ENCODE results near the gene INPP4B. TPM values are rescaled to one million over a fixed set of nuclear protein-coding genes. Genes with fewer than 3 reads are reported as not detected.

Gene INPP4B
- total and polyA plus RNA-seq, 9 donors, result 1.7 to 14.7 (median 10.7) TPM

GRCh38 chr4:142316025-142316424, 530.1 kb downstream of the INPP4B start:
- no peaks in the 10 kb centered on the region for H3K4me1 ChIP-seq (ENCODE audit: insufficient read depth)
- 69 to 97% (median 96%) methylated on average over 2 of the region's 2 CpGs for WGBS, 3 donors
- no peak for DNase-seq
- no peaks in the 10 kb centered on the region for H3K27me3 ChIP-seq
- no peak overlapping the region for H3K27ac ChIP-seq
- H3K4me3 ChIP-seq, result no peak overlapping the region
- TF ChIP-seq EP300 (IDR thresholded peaks at IDR 0.05) (no peak), POLR2A (IDR thresholded peaks at IDR 0.05) (no peak), CTCF (IDR thresholded peaks at IDR 0.05) (no peak)
- intact Hi-C loops (cut with DNase I), result no loop called here
- no peaks in the 10 kb centered on the region for H3K36me3 ChIP-seq
- H3K9me3 ChIP-seq, result no peaks in the 10 kb centered on the region

- intact Hi-C loops (cut with DNase I), result no loop called here
- no peak overlapping the region for H3K27ac ChIP-seq
- no peaks in the 10 kb centered on the region for H3K27me3 ChIP-seq
- H3K36me3 ChIP-seq, result no peaks in the 10 kb centered on the region
- H3K9me3 ChIP-seq, result no peaks in the 10 kb centered on the region
- no peaks in the 10 kb centered on the region for H3K4me1 ChIP-seq (ENCODE audit: insufficient read depth)
- H3K4me3 ChIP-seq, result no peak overlapping the region
- TF ChIP-seq EP300 (IDR thresholded peaks at IDR 0.05) (no peak), CTCF (IDR thresholded peaks at IDR 0.05) (no peak), POLR2A (IDR thresholded peaks at IDR 0.05) (no peak)
- no peak for DNase-seq
- WGBS, 3 donors, result 92 to 94% (median 92%) methylated on average over 7 of the region's 7 CpGs
Observed at GRCh38 chr4:142314686-142315085, 531.4 kb downstream of the INPP4B start.

GRCh38 chr4:142314247-142314646, 531.9 kb downstream of the INPP4B start:
- Histone ChIP-seq H3K4me3 (no peak overlapping the region), H3K27me3 (no peaks in the 10 kb centered on the region), H3K36me3 (no peaks in the 10 kb centered on the region), H3K4me1 (ENCODE audit: insufficient read depth) (no peaks in the 10 kb centered on the region), H3K9me3 (no peaks in the 10 kb centered on the region), H3K27ac (no peak overlapping the region)
- no peak for DNase-seq
- intact Hi-C loops (cut with DNase I), result no loop called here
- TF ChIP-seq CTCF (IDR thresholded peaks at IDR 0.05) (no peak), EP300 (IDR thresholded peaks at IDR 0.05) (no peak), POLR2A (IDR thresholded peaks at IDR 0.05) (no peak)
- 100% methylated on average over 1 of the region's 1 CpG for WGBS, 3 donors

- TF ChIP-seq POLR2A (IDR thresholded peaks at IDR 0.05) (no peak), EP300 (IDR thresholded peaks at IDR 0.05) (no peak), CTCF (IDR thresholded peaks at IDR 0.05) (no peak)
- intact Hi-C loops (cut with DNase I), result no loop called here
- H3K4me1 ChIP-seq (ENCODE audit: insufficient read depth), result no peaks in the 10 kb centered on the region
- no peak for DNase-seq
- H3K36me3 ChIP-seq, result no peaks in the 10 kb centered on the region
- H3K4me3 ChIP-seq, result no peak overlapping the region
- H3K27ac ChIP-seq, result no peak overlapping the region
- 80 to 84% (median 82%) methylated on average over 3 of the region's 3 CpGs for WGBS, 3 donors
- H3K27me3 ChIP-seq, result no peaks in the 10 kb centered on the region
- H3K9me3 ChIP-seq, result no peaks in the 10 kb centered on the region
Observed at GRCh38 chr4:142312391-142312790, 533.7 kb downstream of the INPP4B start.

- H3K27me3 ChIP-seq, result no peaks in the 10 kb centered on the region
- H3K4me3 ChIP-seq, result no peak overlapping the region
- TF ChIP-seq CTCF (IDR thresholded peaks at IDR 0.05) (no peak), EP300 (IDR thresholded peaks at IDR 0.05) (no peak), POLR2A (IDR thresholded peaks at IDR 0.05) (no peak)
- no peaks in the 10 kb centered on the region for H3K4me1 ChIP-seq (ENCODE audit: insufficient read depth)
- H3K9me3 ChIP-seq, result no peaks in the 10 kb centered on the region
- no peak overlapping the region for H3K27ac ChIP-seq
- H3K36me3 ChIP-seq, result no peaks in the 10 kb centered on the region
- intact Hi-C loops (cut with DNase I), result no loop called here
- DNase-seq, result no peak
- 49 to 97% (median 74%) methylated on average over 6 of the region's 6 CpGs for WGBS, 3 donors
Observed at GRCh38 chr4:142311916-142312315, 534.2 kb downstream of the INPP4B start.

Measured in ovary (tissue), 9 donors.